Breast epithelium (tissue), 3 donors: ENCODE results near the gene ADARB2.

Source experiments
- POLR2AphosphoS5 ChIP-seq, 3 donors: sonication (generic); formaldehyde crosslinking; IDR thresholded peaks; one replicate each; pipeline ENCODE4 v1.6.1; 2017; ENCODE audit warnings: antibody characterized with exemption in 3 of 3
- TF ChIP-seq, protein P1 (sequence below), 3 donors: fragments of 450-650 bp; IDR thresholded peaks; one replicate each; pipeline ENCODE4 v1.5.1; 2016 to 2017; ENCODE audit warnings: antibody characterized with exemption in 3 of 3, mild to moderate bottlenecking in 3 of 3, moderate library complexity in 3 of 3

- TF ChIP-seq, protein P1, sequence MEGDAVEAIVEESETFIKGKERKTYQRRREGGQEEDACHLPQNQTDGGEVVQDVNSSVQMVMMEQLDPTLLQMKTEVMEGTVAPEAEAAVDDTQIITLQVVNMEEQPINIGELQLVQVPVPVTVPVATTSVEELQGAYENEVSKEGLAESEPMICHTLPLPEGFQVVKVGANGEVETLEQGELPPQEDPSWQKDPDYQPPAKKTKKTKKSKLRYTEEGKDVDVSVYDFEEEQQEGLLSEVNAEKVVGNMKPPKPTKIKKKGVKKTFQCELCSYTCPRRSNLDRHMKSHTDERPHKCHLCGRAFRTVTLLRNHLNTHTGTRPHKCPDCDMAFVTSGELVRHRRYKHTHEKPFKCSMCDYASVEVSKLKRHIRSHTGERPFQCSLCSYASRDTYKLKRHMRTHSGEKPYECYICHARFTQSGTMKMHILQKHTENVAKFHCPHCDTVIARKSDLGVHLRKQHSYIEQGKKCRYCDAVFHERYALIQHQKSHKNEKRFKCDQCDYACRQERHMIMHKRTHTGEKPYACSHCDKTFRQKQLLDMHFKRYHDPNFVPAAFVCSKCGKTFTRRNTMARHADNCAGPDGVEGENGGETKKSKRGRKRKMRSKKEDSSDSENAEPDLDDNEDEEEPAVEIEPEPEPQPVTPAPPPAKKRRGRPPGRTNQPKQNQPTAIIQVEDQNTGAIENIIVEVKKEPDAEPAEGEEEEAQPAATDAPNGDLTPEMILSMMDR (IDR thresholded peaks at IDR 0.05) = no peak
- no peak for TF ChIP-seq POLR2AphosphoS5 (IDR thresholded peaks at IDR 0.05)
Observed at GRCh38 chr10:1638889-1639419, 98.4 kb downstream of the ADARB2 start.
